IMR-90 (cell line): ENCODE measurements around the gene TIMM13. TPM values are rescaled to one million over a fixed set of nuclear protein-coding genes. Genes with fewer than 3 reads are reported as not detected.
"Not testable (repeated sequence)": the region's sequence is repeated elsewhere in the genome, so short reads cannot be mapped to it uniquely, and the experiment has no call there.

Experiments used
- ATAC-seq: fragments of 200-7000 bp; cut with Tn5 transposase; 2 replicates; pipeline ENCODE4 v1.9.1; 2020; ENCODE audit warnings: low read depth, mild to moderate bottlenecking, moderate library complexity
- BruUV-seq: library from RNA; stranded (reverse); fragments of 400-500 nt; replicated peaks from 2 replicates; lab custom pipeline; 2021; lab: Mats Ljungman, UMichigan
- CTCF ChIA-PET: fragments of 300-600 bp; formaldehyde crosslinking; extraction: SDS; loops from one replicate; lab custom pipeline; 2021; ENCODE audit warnings: antibody characterized with exemption; lab: Yijun Ruan, JAX
- POLR2A ChIA-PET: fragments of 300-600 bp; sonication (Branson Sonifier 250); formaldehyde crosslinking; loops from one replicate; lab custom pipeline; 2022; ENCODE audit warnings: antibody characterized with exemption; ENCODE audit not compliant: unreplicated experiment; lab: Charles Lee
- DNase-seq: peaks from one replicate; pipeline ENCODE4 v3.0.0; 2013
- H2AFZ ChIP-seq: replicated peaks from 2 replicates; pipeline ENCODE3; 2013; ENCODE audit warnings: low read length, mild to moderate bottlenecking; ENCODE audit not compliant: poor library complexity
- H2AK5ac ChIP-seq: 2 replicates; pipeline ENCODE4 v1.6.1; 2013; ENCODE audit warnings: low read depth, low read length, inconsistent platforms
- H2AK9ac ChIP-seq: replicated peaks from 2 replicates; pipeline ENCODE3; 2013; ENCODE audit warnings: mild to moderate bottlenecking, low read depth, low read length, moderate library complexity; ENCODE audit not compliant: poor library complexity
- H2BK120ac ChIP-seq: 2 replicates; pipeline ENCODE4 v1.6.1; 2013; ENCODE audit warnings: low read depth, low read length, inconsistent platforms
- H2BK15ac ChIP-seq: 3 replicates; pipeline ENCODE4 v1.6.1; 2013; ENCODE audit warnings: low read depth, low read length, inconsistent platforms
- H2BK20ac ChIP-seq: 2 replicates; pipeline ENCODE4 v1.6.1; 2013; ENCODE audit warnings: low read depth, mild to moderate bottlenecking, inconsistent platforms, low read length, moderate library complexity
- H2BK5ac ChIP-seq: 2 replicates; pipeline ENCODE4 v1.6.1; 2013; ENCODE audit warnings: mild to moderate bottlenecking, low read depth, low read length, inconsistent platforms; ENCODE audit not compliant: poor library complexity, severe bottlenecking
- H3K14ac ChIP-seq: replicated peaks from 2 replicates; pipeline ENCODE4 v1.6.1; 2013; ENCODE audit warnings: low read depth, low read length, inconsistent platforms
- H3K18ac ChIP-seq: 2 replicates; pipeline ENCODE4 v1.6.1; 2013; ENCODE audit warnings: low read depth, low read length, control low read depth
- H3K23ac ChIP-seq: 2 replicates; pipeline ENCODE4 v1.6.1; 2013; ENCODE audit warnings: low read depth, low read length, inconsistent platforms
- H3K27ac ChIP-seq: 2 replicates; pipeline ENCODE4 v1.5.1; 2013; ENCODE audit warnings: mild to moderate bottlenecking, control low read depth, low read length; ENCODE audit not compliant: insufficient read depth
- H3K27me3 ChIP-seq: 2 replicates; pipeline ENCODE4 v1.6.1; 2013; ENCODE audit warnings: low read length; ENCODE audit not compliant: control insufficient read depth, insufficient read depth
- H3K36me3 ChIP-seq: 2 replicates; pipeline ENCODE4 v1.6.1; 2013; ENCODE audit warnings: low read length, mixed read lengths; ENCODE audit not compliant: control insufficient read depth, insufficient read depth
- H3K4ac ChIP-seq: 2 replicates; pipeline ENCODE4 v1.6.1; 2013; ENCODE audit warnings: low read depth, low read length, inconsistent platforms
- H3K4me1 ChIP-seq: 2 replicates; pipeline ENCODE4 v1.6.1; 2013; ENCODE audit warnings: low read length, mixed read lengths; ENCODE audit not compliant: control insufficient read depth, insufficient read depth
- H3K4me2 ChIP-seq: 2 replicates; pipeline ENCODE4 v1.6.1; 2013; ENCODE audit warnings: low read depth, mild to moderate bottlenecking, control low read depth, low read length, moderate library complexity
- H3K4me3 ChIP-seq: 2 replicates; pipeline ENCODE4 v1.5.1; 2013; ENCODE audit warnings: low read depth, mild to moderate bottlenecking, control low read depth, low read length, moderate library complexity; ENCODE audit not compliant: insufficient read depth
- H3K56ac ChIP-seq: 2 replicates; pipeline ENCODE4 v1.6.1; 2013; ENCODE audit warnings: low read length, inconsistent platforms; ENCODE audit not compliant: insufficient read depth; ENCODE audit errors: extremely low read depth
- H3K79me1 ChIP-seq, 2 experiments: 2 replicates each; pipeline ENCODE4 v1.6.1; 2013; ENCODE audit warnings: low read length in 2 of 2, inconsistent platforms in 1 of 2, low read depth in 1 of 2
- H3K9ac ChIP-seq: 2 replicates; pipeline ENCODE4 v1.6.1; 2013; ENCODE audit warnings: low read depth, low read length, control low read depth
- H3K9me1 ChIP-seq: 2 replicates; pipeline ENCODE4 v1.6.1; 2013; ENCODE audit warnings: low read length, inconsistent platforms; ENCODE audit not compliant: insufficient read depth
- H3K9me3 ChIP-seq: 2 replicates; pipeline ENCODE4 v1.6.1; 2013; ENCODE audit warnings: low read length; ENCODE audit not compliant: control insufficient read depth, insufficient read depth
- H4K20me1 ChIP-seq: 2 replicates; pipeline ENCODE4 v1.6.1; 2013; ENCODE audit warnings: low read length, inconsistent platforms; ENCODE audit not compliant: insufficient read depth
- H4K5ac ChIP-seq: 2 replicates; pipeline ENCODE4 v1.6.1; 2013; ENCODE audit warnings: mild to moderate bottlenecking, low read depth, low read length, control low read depth
- H4K8ac ChIP-seq, 2 experiments: 2 replicates each; pipeline ENCODE4 v1.6.1; 2013; ENCODE audit warnings: low read depth in 2 of 2, low read length in 2 of 2, control low read depth in 1 of 2, inconsistent platforms in 1 of 2
- H4K91ac ChIP-seq: 2 replicates; pipeline ENCODE4 v1.6.1; 2013; ENCODE audit warnings: low read depth, low read length, inconsistent platforms; ENCODE audit not compliant: insufficient read depth
- BHLHE40 ChIP-seq: fragments of 150-350 bp; IDR thresholded peaks from 2 replicates; pipeline ENCODE4 v1.6.1; 2016; ENCODE audit warnings: mild to moderate bottlenecking, low read depth, low read length
- FOS ChIP-seq: fragments of 150-350 bp; IDR thresholded peaks from 2 replicates; pipeline ENCODE4 v1.6.1; 2016; ENCODE audit warnings: low read depth, low read length
- MAFK ChIP-seq: IDR thresholded peaks from 2 replicates; pipeline ENCODE4 v1.6.1; 2012; ENCODE audit warnings: low read depth, low read length, improper control_type of control experiment
- USF2 ChIP-seq: fragments of 150-350 bp; IDR thresholded peaks from 2 replicates; pipeline ENCODE4 v1.6.1; 2017; ENCODE audit warnings: mild to moderate bottlenecking, antibody characterized with exemption, low read length, low read depth
- WGBS, 2 experiments: methylation state at CpG; one replicate each; pipeline versions ENCODE4 v1.1.5 to v1.1.7; 2013; ENCODE audit warnings: missing lambda C conversion rate in 2 of 2; ENCODE audit not compliant: insufficient read length in 1 of 2; ENCODE audit errors: extremely low coverage in 2 of 2; 5-methylcytosine and 5-hydroxymethylcytosine counted together
- dilution Hi-C: fragments of 300-500 bp; cut with HindIII; formaldehyde crosslinking; loops from one replicate; pipeline ENCODE4 v1.14.3; 2018; ENCODE audit warnings: low sequenced_read_pairs; ENCODE audit not compliant: unreplicated experiment
- in situ Hi-C: fragments of 300-500 bp; cut with MboI; formaldehyde crosslinking; loops from 3 replicates; pipeline ENCODE4 v1.14.3; 2019; ENCODE audit warnings: low sequenced_read_pairs, inconsistent platforms, mixed read lengths
- intact Hi-C: fragments of 100-400 bp; cut with micrococcal nuclease; formaldehyde crosslinking; loops from 2 replicates; pipeline ENCODE4 v1.10.0; 2022
- polyA plus RNA-seq, 3 experiments: library from polyadenylated mRNA; depleted of rRNA; stranded (reverse); fragments of >200 nt; gene quantifications; 2 replicates each; pipeline ENCODE4 v1.2.3, GENCODE V29; 2012; ENCODE audit warnings: low replicate concordance in 1 of 3
- total RNA-seq: library from RNA; depleted of rRNA; stranded (reverse); fragments of >200 nt; gene quantifications from 2 replicates; pipeline ENCODE4 v1.2.3, GENCODE V29; 2012
- TF ChIP-seq, protein P1 (sequence below): conservative IDR thresholded peaks from 2 replicates; pipeline ENCODE4 v1.5.1; 2012; ENCODE audit warnings: mild to moderate bottlenecking, low read depth, low read length, improper control_type of control experiment

The TIMM13 gene
- total and polyA plus RNA-seq, 2 of the 4 experiments (the other 2 are of a cell fraction): 21.0 to 62.3 TPM

GRCh38 chr19:2394054-2394441 lies 33.3 kb downstream of the TIMM13 start:
- Histone ChIP-seq H2AK5ac (no peak overlapping the region), H3K9ac (no peak overlapping the region), H2BK5ac (no peak overlapping the region), H3K36me3 (no peaks in the 10 kb centered on the region), H3K79me1 (no peaks in the 10 kb centered on the region), H3K27ac (no peak overlapping the region), H3K4me2 (no peak overlapping the region), H3K56ac (no peak overlapping the region), H3K4ac (no peak overlapping the region), H3K27me3 (no peaks in the 10 kb centered on the region; the same call in 1 of the 2 replicates), H3K9me1 (no peaks in the 10 kb centered on the region), H4K91ac (no peak overlapping the region), H2BK120ac (no peak overlapping the region), H2BK20ac (no peak overlapping the region), H4K8ac (no peak overlapping the region), H2AFZ (no peak overlapping the region), H3K9me3 (no peaks in the 10 kb centered on the region; the same call in 1 of the 2 replicates), H4K20me1 (no peaks in the 10 kb centered on the region), H2AK9ac (no peak overlapping the region), H4K5ac (no peak overlapping the region), H3K23ac (no peak overlapping the region), H3K14ac (no peak overlapping the region), H3K4me1 (no peaks in the 10 kb centered on the region), H3K18ac (no peak overlapping the region), H3K4me3 (no peak overlapping the region), H2BK15ac (no peak overlapping the region)
- intact Hi-C loops: loop anchor here (5.0 kb wide), 1 partner anchor 67 kb away; the partner anchor contains the start of genes LSM7 and SPPL2B
- DNase-seq (no peak), ATAC-seq (no peak)
- TF ChIP-seq USF2 (no peak), MAFK (no peak), BHLHE40 (no peak), FOS (no peak)
- TF ChIP-seq, protein P1, sequence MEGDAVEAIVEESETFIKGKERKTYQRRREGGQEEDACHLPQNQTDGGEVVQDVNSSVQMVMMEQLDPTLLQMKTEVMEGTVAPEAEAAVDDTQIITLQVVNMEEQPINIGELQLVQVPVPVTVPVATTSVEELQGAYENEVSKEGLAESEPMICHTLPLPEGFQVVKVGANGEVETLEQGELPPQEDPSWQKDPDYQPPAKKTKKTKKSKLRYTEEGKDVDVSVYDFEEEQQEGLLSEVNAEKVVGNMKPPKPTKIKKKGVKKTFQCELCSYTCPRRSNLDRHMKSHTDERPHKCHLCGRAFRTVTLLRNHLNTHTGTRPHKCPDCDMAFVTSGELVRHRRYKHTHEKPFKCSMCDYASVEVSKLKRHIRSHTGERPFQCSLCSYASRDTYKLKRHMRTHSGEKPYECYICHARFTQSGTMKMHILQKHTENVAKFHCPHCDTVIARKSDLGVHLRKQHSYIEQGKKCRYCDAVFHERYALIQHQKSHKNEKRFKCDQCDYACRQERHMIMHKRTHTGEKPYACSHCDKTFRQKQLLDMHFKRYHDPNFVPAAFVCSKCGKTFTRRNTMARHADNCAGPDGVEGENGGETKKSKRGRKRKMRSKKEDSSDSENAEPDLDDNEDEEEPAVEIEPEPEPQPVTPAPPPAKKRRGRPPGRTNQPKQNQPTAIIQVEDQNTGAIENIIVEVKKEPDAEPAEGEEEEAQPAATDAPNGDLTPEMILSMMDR: no peak
- in situ Hi-C loops: loop anchor here (10.0 kb wide), 1 partner anchor 239 kb away; the partner anchor contains the start of gene AP3D1
- WGBS, 2 experiments: no CpG with 5 or more reads among the region's 8 CpGs
- dilution Hi-C loops: no loop called here
- ChIA-PET CTCF (interaction anchor here (0.6 kb wide), 1 partner anchor 97 kb away, joined by 3 read pairs; no protein-coding TSS in a partner anchor), POLR2A (no interaction called here)
- no TSS peak for BruUV-seq

GRCh38 chr19:2392899-2393298 lies 34.5 kb downstream of the TIMM13 start:
- intact Hi-C loops: loop anchor here (5.0 kb wide), 1 partner anchor 66 kb away; the partner anchor contains the start of genes LSM7 and SPPL2B
- not testable (repeated sequence) for H4K20me1 ChIP-seq

More at GRCh38 chr19:2392899-2393298, 34.5 kb downstream of the TIMM13 start:
- H3K4me2 ChIP-seq, H2AFZ ChIP-seq, H2BK15ac ChIP-seq, H2BK5ac ChIP-seq, H2AK5ac ChIP-seq, H3K4me1 ChIP-seq, H4K91ac ChIP-seq, H3K23ac ChIP-seq, H4K8ac ChIP-seq, H3K56ac ChIP-seq, H3K9me1 ChIP-seq, H3K4ac ChIP-seq, H3K27ac ChIP-seq, H2AK9ac ChIP-seq, H3K9me3 ChIP-seq, H3K79me1 ChIP-seq, H3K9ac ChIP-seq, BruUV-seq, dilution Hi-C loops, H3K4me3 ChIP-seq, H3K18ac ChIP-seq, H3K14ac ChIP-seq, H4K5ac ChIP-seq, H3K36me3 ChIP-seq, ATAC-seq, DNase-seq, POLR2A ChIA-PET, H2BK120ac ChIP-seq, H2BK20ac ChIP-seq, H3K27me3 ChIP-seq: not testable (repeated sequence)
- CTCF ChIA-PET: interaction anchor here (0.8 kb wide), 1 partner anchor 96 kb away, joined by 3 read pairs; no protein-coding TSS in a partner anchor
- in situ Hi-C loops: loop anchor here (10.0 kb wide), 1 partner anchor 238 kb away; the partner anchor contains the start of gene AP3D1
- 87% methylated on average over 5 of the region's 8 CpGs; no CpG with 5 or more reads in 1 of the 2 experiments for WGBS, 2 experiments
